GM21381 (cell line): ENCODE measurements around the gene PRSS16.

Source experiments
- ATAC-seq: cut with Tn5 transposase; IDR thresholded peaks from one replicate; pipeline ENCODE4 v1.9.1; 2021; ENCODE audit warnings: mild to moderate bottlenecking, moderate library complexity; ENCODE audit not compliant: unreplicated experiment

PRSS16 gene

DNA sequence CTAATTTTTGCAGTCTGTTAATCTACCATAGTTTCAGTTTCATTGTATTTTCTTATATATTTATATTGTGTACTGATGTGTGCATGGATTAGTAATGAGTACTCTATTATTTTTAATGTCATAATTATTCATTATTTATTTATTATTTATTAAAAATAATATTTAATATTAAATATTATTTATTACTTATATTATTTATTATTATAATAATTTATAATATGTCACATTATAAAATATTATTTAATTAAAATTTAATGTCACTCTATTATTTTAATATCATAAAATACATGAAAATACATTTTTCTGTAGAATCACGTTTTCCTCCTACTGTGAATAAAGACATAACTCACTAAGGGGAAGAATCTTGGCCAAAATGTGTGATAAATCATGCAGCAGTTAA, 34.1 kb downstream of the PRSS16 start:
- no peak for ATAC-seq

DNA sequence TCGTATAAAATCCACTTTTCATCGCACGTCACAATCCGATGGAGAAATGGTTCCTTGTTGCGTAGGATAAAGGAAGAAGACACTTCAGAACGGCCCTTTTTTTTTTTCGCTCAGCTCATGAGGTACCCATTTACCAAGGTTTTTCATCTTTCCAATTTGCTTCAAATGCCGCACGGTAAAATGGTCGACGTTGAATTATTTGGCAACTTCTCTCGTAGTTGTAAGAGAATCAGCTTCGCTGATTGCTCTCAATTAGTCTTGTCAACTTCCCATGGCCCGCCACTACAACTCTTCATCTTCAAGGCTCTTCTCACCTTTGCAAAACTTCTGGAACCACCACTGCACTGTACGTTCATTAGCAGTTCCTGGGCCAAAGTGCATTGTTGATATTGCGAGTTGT, 35.8 kb downstream of the PRSS16 start:
- no peak for ATAC-seq

DNA sequence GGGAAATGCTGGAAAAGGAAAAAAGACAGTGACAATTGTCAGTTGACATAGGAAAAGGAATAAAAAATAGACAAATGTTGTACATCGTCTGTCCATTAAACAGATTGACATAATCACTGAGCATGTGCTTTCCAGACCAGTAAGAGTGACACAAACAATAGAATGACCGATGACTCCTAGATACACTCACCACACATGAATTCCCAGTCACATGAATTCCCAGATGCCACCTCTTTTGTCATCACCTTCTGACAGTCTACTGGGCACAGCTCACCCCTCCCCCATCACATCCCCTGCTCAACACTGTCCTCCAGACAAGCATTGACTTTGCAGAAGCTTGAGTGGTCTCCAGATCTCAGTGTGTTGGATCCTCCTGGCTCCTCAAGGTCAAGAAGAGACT, 38.6 kb downstream of the PRSS16 start:
- no peak for ATAC-seq

DNA sequence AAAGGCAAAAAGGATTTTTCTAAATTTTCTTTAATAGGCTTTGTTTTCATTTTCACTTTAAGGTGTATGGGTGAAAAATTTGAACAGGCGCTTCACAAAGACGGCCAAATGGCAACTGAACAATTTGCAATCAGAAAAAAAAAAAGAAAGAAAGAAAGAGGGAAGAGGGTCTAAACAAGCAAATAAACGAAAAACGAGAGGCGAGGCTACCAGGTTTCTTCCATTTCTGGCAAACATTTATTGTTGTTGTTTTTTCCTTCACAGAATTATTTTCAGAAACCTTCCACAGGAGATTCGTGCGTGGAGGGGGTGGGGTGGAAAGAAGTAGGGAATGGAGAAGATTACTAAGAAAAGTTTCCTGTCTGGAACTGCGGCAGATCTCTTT, 40.2 kb downstream of the PRSS16 start:
- no peak for ATAC-seq

DNA sequence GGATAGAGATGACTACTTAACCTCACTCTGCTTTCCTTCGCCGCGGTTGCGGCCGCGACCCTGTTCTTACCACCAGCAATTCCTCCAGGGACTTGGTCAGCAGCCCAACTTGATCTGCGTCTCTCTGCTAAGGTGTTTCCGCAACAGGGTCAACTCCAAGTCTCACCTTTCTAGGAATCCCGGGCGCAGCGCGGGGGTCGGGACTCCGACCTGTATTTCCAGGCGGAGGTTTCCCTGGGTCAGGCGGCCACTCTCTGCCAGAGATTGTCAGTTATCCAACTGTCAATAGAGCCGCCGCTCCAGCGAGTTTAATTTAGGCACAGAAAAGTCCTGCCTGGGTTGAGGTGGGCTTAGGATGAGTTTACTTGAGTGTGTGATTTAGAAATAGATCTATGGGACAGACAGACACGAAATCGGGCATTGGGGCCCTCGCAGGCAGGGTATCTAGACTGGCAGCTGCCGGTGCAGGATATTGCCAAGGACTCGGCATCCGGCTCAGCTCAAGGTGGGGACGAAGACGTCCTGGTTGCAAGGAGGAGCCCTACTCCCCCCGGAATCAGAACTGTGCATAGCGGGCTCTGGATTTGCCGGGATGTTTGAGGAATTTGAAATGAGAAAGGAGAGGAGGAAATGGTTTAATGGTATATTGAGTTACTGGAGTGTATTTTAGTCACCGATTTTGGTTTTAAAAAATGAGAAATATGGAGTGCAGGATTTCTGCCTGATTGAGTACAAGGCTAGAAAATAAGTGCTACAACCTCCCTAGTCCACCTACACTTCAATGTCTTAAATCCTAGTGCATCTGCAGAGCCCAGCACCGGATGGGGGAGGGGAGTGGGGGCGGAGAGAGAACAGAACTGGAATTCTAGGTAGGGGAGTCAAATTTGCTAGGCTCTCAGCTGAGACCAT, 40.9 kb downstream of the PRSS16 start:
- ATAC-seq, result no peak

DNA sequence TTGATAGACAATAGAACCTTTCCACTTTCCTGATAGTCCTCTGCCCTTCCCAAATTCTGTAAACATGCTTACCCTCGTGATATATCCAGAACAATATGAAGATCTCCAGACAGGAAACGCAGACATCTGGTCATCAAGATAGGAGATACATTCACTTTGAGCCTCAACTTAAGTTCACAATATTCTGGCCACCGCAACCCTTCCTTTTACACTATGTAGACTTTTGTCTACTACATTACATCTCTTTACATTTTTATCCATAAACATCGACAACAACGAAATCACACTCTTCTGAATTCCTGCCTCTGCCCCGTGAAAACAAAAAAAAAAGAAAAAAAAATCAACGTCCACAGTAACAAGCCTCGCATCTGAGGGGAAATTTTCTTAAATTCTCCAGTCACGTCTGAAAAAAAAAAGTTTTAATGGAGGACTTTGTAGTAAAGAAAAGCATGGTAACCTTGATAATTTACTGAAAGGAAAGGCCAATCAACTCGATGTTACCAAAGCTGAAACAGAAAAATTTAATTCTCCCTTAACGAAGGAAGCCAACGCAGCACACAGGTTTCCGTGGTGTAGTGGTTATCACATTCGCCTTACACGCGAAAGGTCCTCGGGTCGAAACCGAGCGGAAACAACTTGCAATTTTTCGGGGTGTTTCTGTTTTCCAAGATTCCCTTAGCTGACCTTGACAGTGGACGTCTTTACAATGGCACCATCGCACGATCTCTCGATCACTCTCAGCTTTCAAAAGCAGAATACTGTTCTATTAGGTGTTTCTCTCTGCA, 42.8 kb downstream of the PRSS16 start:
- ATAC-seq, result no peak

DNA sequence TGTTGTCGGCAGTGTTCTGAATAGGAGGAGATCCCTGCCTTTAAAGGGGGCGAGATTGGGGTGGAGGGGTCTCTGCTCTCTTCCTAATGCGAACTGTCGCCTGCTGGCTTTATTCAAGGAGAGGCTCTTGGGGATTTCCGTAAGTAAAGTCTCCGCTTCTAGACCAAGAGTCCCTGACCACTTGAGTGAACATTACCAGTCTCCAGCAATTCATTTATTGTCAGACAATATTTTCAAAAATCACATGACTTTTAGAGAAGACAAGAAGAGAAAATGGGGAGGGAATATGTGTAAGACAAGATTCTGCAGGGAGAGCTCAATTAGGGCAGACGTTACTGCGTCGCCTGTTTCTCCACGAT, 43.3 kb downstream of the PRSS16 start:
- no peak for ATAC-seq

DNA sequence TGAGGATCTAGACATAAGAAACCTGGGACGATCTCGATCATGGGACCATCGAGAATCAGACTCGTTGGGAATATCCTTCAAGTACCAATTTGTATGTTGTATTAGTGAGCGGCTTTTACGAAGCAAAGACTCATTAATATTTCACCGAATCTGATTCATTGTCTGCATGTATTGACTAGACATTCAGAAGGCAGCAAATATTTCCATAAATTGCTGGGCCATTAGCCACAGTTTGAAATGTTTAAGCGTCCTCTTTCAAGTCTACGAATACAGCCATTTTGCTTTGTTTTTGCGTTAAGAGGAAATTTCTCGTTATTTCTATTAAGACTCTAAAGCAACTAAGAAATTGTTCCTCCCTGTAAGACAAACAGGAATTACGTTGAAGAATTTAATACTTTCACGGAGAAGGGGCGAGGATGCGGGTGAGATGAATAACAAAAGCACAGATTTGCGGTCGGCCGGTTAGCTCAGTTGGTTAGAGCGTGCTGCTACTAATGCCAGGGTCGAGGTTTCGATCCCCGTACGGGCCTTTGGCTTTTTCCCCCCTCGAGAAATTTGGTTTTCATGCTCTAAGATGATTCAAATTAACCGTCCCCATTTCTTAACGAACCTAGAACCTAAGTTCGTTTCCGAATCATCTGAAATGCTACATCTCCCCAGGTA, 46.1 kb downstream of the PRSS16 start:
- ATAC-seq, result no peak

DNA sequence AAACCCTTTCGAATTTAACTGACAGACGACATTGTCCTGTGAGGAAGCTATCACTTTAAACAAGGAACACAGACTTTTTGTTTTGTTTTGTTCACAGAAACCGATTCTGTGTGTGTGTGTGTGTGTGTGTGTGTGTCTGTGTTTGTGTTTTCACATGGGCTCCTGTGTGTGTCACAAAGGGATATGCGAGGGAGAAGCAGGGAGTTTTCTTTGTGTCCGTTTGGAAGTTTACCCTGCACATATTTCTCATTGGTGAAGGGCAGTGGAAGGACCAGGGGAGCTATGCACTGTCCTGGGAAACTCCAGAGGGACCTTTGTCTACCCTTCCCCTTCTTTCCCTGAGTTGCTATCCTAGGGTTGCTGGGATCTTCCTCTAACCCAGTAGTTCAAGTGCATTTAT, 46.9 kb downstream of the PRSS16 start:
- no peak for ATAC-seq

DNA sequence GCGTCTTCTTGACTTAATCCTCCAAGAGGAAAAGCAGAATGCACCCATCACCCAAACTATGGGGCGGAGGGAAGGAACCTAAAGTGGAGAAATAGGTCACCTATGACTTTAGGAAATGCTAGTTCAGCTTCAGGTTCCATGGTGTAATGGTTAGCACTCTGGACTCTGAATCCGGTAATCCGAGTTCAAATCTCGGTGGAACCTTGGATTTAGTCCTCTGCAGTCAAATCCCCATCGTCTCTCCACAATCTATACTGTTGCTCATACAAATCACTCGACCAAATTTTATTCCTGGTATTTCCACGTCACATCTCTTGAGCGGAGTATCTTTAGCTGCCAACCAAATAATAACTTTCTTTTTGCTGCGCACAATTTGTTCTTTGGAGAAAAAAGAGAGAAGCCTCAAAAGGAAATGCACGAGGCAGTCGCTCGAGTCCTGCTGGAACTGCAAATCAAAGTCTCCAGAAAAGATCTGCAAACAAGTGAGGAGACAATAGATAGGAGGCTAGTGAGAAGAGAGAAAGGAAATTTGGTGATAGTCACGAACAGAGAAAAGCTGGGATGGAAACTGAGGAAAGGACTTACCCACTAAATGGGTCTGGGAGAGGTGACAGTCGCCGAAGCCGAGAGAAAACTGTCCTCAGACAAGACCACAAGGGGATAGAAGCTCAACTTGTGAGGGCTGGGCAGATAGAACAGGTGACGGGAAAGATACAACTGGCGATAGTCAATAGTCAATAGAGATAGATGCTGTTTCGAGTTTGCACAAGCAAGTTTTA, 48.0 kb downstream of the PRSS16 start:
- ATAC-seq, result no peak

DNA sequence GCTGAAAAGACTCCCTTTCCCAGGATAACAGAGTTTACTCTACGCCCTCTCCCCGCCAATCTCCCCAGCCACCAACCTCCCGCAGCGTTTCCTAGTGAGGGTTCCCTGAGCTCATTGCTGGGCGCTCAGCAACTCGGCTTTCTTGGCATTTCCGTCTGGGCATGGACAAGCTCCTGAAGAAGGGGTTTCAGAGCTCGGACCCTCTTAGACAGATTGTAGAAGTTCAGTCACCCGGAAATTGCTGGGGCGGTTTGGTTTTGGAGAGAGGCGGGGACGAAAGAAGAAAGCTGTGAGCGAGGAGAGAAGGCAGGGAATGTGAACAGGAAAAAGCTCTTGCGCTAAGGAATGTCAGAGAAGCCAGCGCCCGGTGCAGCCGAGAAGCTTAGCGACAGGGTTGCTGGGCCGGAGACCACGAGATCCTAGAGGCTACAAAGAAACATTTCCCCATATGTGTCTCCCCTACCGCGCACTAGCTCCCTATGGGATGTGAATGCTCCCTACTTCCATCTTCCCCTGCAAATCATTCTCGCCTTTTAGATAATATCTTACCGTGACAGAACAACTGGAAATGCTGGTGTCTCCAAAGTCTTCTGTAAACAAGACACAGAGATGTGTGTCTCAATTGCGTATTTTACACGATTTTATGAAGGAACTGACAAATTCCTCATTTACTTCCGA, 48.7 kb downstream of the PRSS16 start:
- no peak for ATAC-seq

DNA sequence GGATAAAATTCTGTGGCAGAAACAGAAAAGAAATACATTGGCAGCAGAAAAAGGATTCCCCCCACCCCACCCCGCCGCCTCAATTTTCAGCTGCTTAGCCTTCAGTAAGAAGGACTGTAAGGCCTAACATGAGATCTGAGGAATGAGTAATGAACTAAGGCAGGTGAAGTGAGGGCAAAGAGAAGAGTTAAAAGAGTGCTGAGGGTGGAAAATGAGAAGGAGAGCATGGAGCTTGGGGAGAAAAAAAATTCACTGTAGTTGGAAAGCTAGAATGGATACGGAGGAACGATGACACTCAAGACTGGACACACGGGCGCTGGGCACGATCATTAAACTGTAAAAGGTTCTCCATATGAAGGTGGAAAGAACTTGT, 50.0 kb downstream of the PRSS16 start:
- ATAC-seq, result no peak

DNA sequence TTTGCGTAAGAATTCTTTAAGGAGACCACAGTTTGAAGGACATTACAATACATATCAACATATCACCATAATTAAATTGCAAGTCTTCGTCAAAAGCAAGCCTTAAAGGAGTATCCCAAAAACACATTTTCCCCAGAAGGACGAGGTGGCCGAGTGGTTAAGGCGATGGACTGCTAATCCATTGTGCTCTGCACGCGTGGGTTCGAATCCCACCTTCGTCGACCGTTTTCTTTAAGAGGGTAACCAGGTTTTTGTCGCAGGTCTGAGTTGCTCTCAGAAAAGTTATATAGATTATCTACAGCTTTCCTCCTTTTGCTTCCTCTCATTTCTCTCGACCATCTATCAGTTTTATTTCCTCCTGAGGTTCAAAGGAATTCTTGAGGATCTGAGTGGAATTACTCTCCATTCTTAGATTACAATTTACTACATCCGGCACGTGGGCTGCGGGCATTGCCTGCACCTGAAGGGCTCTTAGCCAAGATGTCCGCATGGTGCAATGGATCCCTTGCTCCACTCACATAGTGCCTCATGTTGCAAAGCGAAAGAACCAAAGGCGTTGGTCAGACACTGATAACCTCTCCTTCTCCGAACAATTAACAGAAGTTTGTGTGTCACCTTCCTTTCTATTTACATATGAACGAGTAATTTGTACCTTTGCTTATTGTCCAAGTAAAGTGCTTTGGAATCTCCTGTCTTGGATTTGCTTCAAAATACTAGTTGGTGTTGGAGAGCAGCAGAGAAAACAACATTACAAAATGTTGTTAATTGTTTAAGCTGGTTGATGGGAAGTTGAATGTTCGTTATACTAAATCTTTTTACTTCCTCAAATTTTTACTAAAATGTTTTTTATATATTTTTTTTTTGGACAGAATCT, 50.6 kb downstream of the PRSS16 start:
- ATAC-seq, result no peak

DNA sequence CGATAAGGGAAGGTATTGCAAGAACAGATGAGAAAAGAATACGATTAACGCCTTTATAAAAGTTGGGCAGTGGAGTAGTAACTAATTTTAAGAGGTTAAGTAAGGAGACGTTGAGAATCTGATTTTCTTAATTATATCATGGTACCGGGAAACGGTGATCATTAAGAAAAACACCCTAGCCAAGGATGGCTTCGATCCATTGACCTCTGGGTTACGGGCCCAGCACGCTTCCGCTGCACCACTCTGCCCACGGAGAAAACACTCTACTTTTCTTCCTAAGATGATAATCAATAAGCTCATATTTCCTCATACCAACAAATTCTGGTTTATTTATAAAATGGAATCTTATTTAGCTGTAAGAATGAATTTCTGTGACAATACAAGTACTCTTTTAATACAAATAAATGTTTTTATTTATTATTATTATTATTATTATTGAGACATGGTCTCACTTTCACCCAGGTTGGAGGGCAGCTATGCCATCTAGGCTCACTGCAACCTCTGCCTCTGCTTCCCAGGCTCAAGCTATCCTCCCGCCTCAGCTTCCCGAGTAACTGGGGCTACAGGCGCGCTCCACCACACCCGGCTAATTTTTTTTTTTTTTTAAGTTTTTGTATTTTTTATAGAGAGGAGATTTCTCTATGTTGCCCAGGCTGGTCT, 56.2 kb downstream of the PRSS16 start:
- no peak for ATAC-seq
